AG04450 (cell line): Measurements from ENCODE around the gene PRKN. TPM values are rescaled to one million over a fixed set of nuclear protein-coding genes. Genes with fewer than 3 reads are reported as not detected.

Experiments used
- CTCF ChIA-PET: fragments of 300-600, 350-600 bp; formaldehyde crosslinking; extraction: SDS; loops from one replicate; lab custom pipeline; 2022; ENCODE audit warnings: antibody characterized with exemption, inconsistent platforms; lab: Charles Lee
- POLR2A ChIA-PET: fragments of 350-600 bp; formaldehyde crosslinking; extraction: SDS; loops from one replicate; lab custom pipeline; 2021; ENCODE audit warnings: antibody characterized with exemption, inconsistent platforms; lab: Yijun Ruan, JAX
- DNase-seq: peaks from one replicate; pipeline ENCODE4 v3.0.0-alpha.2; 2011; ENCODE audit warnings: low read depth, low spot score
- H3K27ac ChIP-seq: one replicate; pipeline ENCODE4 v1.5.1; 2012; ENCODE audit warnings: low read depth, low read length, control low read depth
- H3K27me3 ChIP-seq: one replicate; pipeline ENCODE4 v1.6.0; 2012; ENCODE audit warnings: low read length; ENCODE audit not compliant: control insufficient read depth, insufficient read depth
- H3K4me3 ChIP-seq: 2 replicates; pipeline ENCODE4 v1.5.1; 2011; ENCODE audit warnings: mild to moderate bottlenecking, low read depth, low read length, control low read depth
- H3K9me3 ChIP-seq: 2 replicates; pipeline ENCODE4 v1.5.1; 2012; ENCODE audit warnings: low read length; ENCODE audit not compliant: control insufficient read depth, insufficient read depth
- polyA plus RNA-seq: library from polyadenylated mRNA; depleted of rRNA; stranded (reverse); fragments of >200 nt; gene quantifications from 2 replicates; pipeline ENCODE4 v1.2.3, GENCODE V29; 2011
- TF ChIP-seq, protein P1 (sequence below): IDR thresholded peaks from 2 replicates; pipeline ENCODE4 v1.5.1; 2011; ENCODE audit warnings: low read depth, low read length, control low read depth, inconsistent platforms

The PRKN gene
- polyA plus RNA-seq, 1 experiment: not detected

DNA sequence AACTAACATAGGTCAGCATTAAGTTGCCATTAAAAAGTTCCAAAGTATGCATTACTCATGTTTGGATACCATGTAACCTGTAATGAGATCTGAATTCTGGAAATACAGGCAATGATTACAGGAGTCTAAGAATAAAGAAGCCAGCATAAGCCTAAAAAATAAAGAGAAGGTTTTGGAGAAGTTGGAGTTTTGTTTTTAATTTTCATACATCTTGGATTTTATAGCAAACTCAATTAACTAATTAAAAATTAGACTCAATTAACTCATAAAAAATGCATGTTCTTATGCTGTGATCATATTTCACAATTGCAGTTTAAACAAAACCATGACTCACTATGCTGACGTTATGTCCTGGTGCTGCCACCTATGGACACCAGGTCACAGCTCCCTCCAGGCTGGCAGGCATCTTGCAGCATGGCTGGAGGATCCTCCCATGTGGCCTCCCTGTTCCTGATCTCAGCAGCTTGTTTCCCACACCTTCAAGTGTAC is 804.9 kb downstream of the PRKN start:
- H3K27ac ChIP-seq: no peak overlapping the region
- peak; percentile 16 for DNase-seq
- no peak overlapping the region for H3K4me3 ChIP-seq
- H3K9me3 ChIP-seq: no peaks in the 10 kb centered on the region; the same call in 1 of the 2 replicates
- no peaks in the 10 kb centered on the region for H3K27me3 ChIP-seq
- TF ChIP-seq, protein P1, sequence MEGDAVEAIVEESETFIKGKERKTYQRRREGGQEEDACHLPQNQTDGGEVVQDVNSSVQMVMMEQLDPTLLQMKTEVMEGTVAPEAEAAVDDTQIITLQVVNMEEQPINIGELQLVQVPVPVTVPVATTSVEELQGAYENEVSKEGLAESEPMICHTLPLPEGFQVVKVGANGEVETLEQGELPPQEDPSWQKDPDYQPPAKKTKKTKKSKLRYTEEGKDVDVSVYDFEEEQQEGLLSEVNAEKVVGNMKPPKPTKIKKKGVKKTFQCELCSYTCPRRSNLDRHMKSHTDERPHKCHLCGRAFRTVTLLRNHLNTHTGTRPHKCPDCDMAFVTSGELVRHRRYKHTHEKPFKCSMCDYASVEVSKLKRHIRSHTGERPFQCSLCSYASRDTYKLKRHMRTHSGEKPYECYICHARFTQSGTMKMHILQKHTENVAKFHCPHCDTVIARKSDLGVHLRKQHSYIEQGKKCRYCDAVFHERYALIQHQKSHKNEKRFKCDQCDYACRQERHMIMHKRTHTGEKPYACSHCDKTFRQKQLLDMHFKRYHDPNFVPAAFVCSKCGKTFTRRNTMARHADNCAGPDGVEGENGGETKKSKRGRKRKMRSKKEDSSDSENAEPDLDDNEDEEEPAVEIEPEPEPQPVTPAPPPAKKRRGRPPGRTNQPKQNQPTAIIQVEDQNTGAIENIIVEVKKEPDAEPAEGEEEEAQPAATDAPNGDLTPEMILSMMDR: no peak
- POLR2A ChIA-PET: no interaction called here
- CTCF ChIA-PET: no interaction called here

DNA sequence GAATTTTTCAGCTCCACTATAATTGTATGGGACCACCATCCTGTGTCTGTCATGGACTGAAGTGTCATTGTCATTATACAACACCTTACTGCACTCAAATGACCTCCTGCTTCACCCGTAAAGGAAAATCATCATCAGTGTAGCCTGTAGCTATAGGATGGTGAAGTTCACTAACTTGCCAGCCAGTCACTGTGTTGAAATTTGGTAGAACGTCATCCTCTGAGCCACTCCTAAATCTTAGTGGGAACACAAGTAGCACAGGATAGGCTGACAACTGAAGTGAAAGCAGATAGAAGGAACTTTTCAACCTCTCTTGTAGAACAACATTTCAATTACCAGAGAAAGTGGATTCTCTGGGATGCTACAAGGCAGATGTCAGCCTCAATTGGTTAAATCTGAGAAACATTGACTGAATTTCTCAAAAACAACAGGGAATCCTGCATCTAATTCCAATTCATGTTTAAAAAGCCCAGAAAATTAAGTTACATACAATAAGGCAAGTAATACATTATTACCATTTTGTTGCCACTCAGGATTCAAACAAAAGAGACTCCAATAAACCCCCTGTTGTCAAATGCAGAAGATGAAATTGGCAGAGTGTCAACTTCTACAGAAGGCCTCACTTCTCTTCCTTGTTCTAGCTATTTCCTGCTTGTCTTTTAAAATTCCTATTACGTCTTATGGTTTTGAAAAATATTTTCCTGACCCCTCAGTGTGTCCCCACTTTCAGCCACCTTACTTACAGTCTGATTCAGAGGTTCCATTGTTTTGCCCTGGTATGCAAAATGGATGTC is 805.8 kb downstream of the PRKN start:
- no peaks in the 10 kb centered on the region for H3K27me3 ChIP-seq
- CTCF ChIA-PET: no interaction called here
- no peak for DNase-seq
- TF ChIP-seq, protein P1: no peak
- no peak overlapping the region for H3K4me3 ChIP-seq
- peaks cover 4% of the 10 kb centered on the region for H3K9me3 ChIP-seq
- H3K27ac ChIP-seq: no peak overlapping the region
- POLR2A ChIA-PET: no interaction called here

DNA sequence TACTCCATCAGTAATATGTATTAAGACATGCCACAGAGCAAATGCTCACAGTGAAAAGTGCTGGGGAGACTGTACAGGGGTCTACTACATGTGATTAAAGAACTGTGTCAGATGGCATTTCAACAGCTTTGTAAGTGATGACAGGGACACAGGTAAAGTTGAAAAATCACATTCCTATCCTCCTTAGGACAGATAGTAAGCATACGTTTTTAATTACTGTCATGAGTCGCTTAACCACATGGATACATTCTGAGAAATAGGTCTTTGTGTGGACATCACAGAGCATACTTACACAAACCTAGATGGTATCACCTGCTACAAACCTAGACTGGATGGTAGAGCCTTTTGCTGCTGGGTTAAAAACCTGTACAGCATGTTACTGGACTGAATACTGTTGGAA is 807.9 kb downstream of the PRKN start:
- Histone ChIP-seq H3K4me3 (no peak overlapping the region), H3K27me3 (no peaks in the 10 kb centered on the region), H3K9me3 (peaks cover 7% of the 10 kb centered on the region), H3K27ac (no peak overlapping the region)
- POLR2A ChIA-PET: no interaction called here
- TF ChIP-seq, protein P1: no peak
- CTCF ChIA-PET: no interaction called here
- no peak for DNase-seq

DNA sequence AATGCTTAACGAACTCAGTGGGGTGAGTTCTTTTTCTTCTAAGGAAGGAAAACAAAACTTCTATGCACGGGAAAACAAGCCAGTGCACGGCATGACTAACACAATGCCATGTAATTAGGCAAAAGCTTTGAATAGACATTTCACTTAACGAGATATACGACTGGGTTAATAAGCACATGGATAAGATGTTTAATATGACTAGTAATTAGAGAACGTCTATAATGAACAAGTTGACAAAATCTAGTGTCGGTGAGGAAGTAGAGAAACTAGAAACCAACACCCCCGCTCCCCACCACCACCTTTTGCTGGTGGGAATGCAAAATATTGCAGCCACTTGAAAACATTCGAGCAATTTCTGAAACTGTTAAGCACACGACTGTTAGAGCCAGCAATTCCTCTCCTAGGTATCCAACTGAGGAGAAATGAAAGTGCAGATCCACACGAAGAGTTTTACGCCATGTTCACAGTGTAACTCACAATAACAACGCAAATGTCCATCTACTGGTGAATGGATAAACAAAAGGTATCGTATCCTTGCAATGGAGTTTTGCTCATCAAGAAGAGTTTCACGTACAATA is 808.8 kb downstream of the PRKN start:
- ChIA-PET POLR2A (no interaction called here), CTCF (no interaction called here)
- no peaks in the 10 kb centered on the region for H3K27me3 ChIP-seq
- TF ChIP-seq, protein P1: no peak
- H3K4me3 ChIP-seq: no peak overlapping the region
- peaks cover 7% of the 10 kb centered on the region for H3K9me3 ChIP-seq
- no peak for DNase-seq
- H3K27ac ChIP-seq: no peak overlapping the region

DNA sequence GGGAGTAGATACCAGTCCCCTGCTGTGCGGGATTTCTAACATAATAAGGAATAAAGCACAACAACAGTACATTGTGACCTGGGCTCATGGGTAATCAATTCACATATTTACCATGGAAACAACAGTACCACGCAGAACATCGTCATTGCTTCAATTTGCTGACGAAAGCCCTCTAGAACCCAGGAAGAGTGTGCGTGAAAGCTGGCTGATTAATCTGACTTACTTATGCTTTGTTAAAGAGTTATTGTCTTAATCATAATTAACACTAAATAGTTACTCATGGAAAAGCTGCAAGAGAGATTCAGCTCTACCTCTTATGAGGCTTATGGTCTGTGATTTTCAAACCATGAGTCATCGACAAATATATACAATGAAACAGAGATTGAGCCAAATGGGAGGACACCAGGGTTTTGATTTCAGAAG is 809.4 kb downstream of the PRKN start:
- no peak for DNase-seq
- Histone ChIP-seq H3K27me3 (no peaks in the 10 kb centered on the region), H3K4me3 (no peak overlapping the region), H3K9me3 (peaks cover 7% of the 10 kb centered on the region), H3K27ac (no peak overlapping the region)
- CTCF ChIA-PET: no interaction called here
- POLR2A ChIA-PET: no interaction called here
- TF ChIP-seq, protein P1: no peak
